Hematopoietic multipotent progenitor cell treated with erythropoietin and hydrocortisone succinate and interleukin-3 and kit ligand, for 4 days (in vitro differentiated cells): ENCODE results near the gene ACE.

ENCODE experiments used
- DNase-seq: peaks from one replicate; pipeline ENCODE4 v3.0.0-alpha.2; 2015

The ACE gene

GRCh38 chr17:63475491-63476412, 1.1 kb upstream of the ACE start:
- DNase-seq: no peak

- peak; percentile 45 for DNase-seq
Observed at GRCh38 chr17:63476459-63476853, 405 bp upstream of the ACE start.

- peak; percentile 32 for DNase-seq
Observed at GRCh38 chr17:63477480-63478440, 899 bp downstream of the ACE start.

GRCh38 chr17:63478814-63479494, 2.1 kb downstream of the ACE start:
- peak; percentile 95 for DNase-seq

GRCh38 chr17:63479495-63480184, 2.8 kb downstream of the ACE start:
- DNase-seq: no peak

GRCh38 chr17:63480192-63480784, 3.4 kb downstream of the ACE start:
- DNase-seq: no peak

GRCh38 chr17:63480826-63481487, 4.1 kb downstream of the ACE start:
- no peak for DNase-seq

- DNase-seq: no peak
Observed at GRCh38 chr17:63481488-63481870, 4.6 kb downstream of the ACE start.

GRCh38 chr17:63482509-63482908, 5.6 kb downstream of the ACE start:
- no peak for DNase-seq

- no peak for DNase-seq
Observed at GRCh38 chr17:63483038-63483437, 6.2 kb downstream of the ACE start.

- no peak for DNase-seq
Observed at GRCh38 chr17:63483655-63484575, 7.1 kb downstream of the ACE start.

GRCh38 chr17:63486317-63487013, 9.6 kb downstream of the ACE start:
- no peak for DNase-seq

- DNase-seq: no peak
Observed at GRCh38 chr17:63487014-63487339, 10.1 kb downstream of the ACE start.

GRCh38 chr17:63488851-63489250, 12.0 kb downstream of the ACE start:
- DNase-seq: no peak

- no peak for DNase-seq
Observed at GRCh38 chr17:63489291-63489690, 12.4 kb downstream of the ACE start.

- DNase-seq: no peak
Observed at GRCh38 chr17:63490329-63490728, 13.5 kb downstream of the ACE start.

- no peak for DNase-seq
Observed at GRCh38 chr17:63490858-63491400, 14.1 kb downstream of the ACE start.

- no peak for DNase-seq
Observed at GRCh38 chr17:63491413-63491812, 14.6 kb downstream of the ACE start.

GRCh38 chr17:63491977-63492618, 15.2 kb downstream of the ACE start:
- no peak for DNase-seq
